HCT116 (cell line): Measurements from ENCODE around the gene RSPH6A. TPM values are rescaled to one million over a fixed set of nuclear protein-coding genes. Genes with fewer than 3 reads are reported as not detected.

Experiments used
- ATAC-seq: fragments of 200-7000 bp; cut with Tn5 transposase; 2 replicates; pipeline ENCODE4 v1.9.1; 2020; ENCODE audit warnings: mild to moderate bottlenecking, moderate library complexity
- BruUV-seq: library from RNA; stranded (reverse); fragments of 400-500 nt; replicated peaks from 2 replicates; lab custom pipeline; 2021; lab: Mats Ljungman, UMichigan
- CTCF ChIA-PET: fragments of 300-600 bp; sonication (Branson Sonifier 250); formaldehyde crosslinking; loops from one replicate; lab custom pipeline; 2021; ENCODE audit warnings: antibody characterized with exemption; lab: Charles Lee
- POLR2A ChIA-PET: fragments of 300-600, 350-600 bp; sonication (Branson Sonifier 250); formaldehyde crosslinking; loops from one replicate; lab custom pipeline; 2021; ENCODE audit warnings: antibody characterized with exemption; lab: Charles Lee
- RAD21 ChIA-PET, 2 experiments: fragments of 300-600 bp; sonication (Branson Sonifier 250); formaldehyde crosslinking; loops; one replicate each; lab custom pipeline; 2023; ENCODE audit warnings: low total read pairs in 2 of 2; ENCODE audit not compliant: uncharacterized antibody in 2 of 2, unreplicated experiment in 2 of 2, low non-redundant PET in 1 of 2; lab: Charles Lee
- DNase-seq: peaks from one replicate; pipeline ENCODE4 v3.0.0-alpha.2; 2010; ENCODE audit warnings: low read depth, low spot score
- H2AFZ ChIP-seq: fragments of 200-600 bp; shearing (Covaris generic), sonication (generic); 2 replicates; pipeline ENCODE4 v1.6.1; 2017; ENCODE audit warnings: low read depth, mixed run types, mixed read lengths, antibody characterized with exemption, low read length; ENCODE audit not compliant: poor library complexity, severe bottlenecking
- H3K27ac ChIP-seq: 2 replicates; pipeline ENCODE4 v1.5.1; 2012; ENCODE audit warnings: low read depth, low read length
- H3K27me3 ChIP-seq: fragments of 200-600 bp; sonication (generic); 2 replicates; pipeline ENCODE4 v1.6.1; 2016; ENCODE audit warnings: mixed run types, low read length, mixed read lengths; ENCODE audit not compliant: insufficient read depth
- H3K36me3 ChIP-seq, 2 experiments: fragments of 200-500 bp in 1 of 2; fragments of 200-600 bp in 1 of 2; sonication (Bioruptor generic) in 1 of 2; sonication (generic) in 1 of 2; 2 replicates each; pipeline versions ENCODE4 v1.5.1 to v1.6.1; 2014 to 2016; ENCODE audit warnings: low read length in 2 of 2, inconsistent platforms in 1 of 2, mixed read lengths in 1 of 2, mixed run types in 1 of 2; ENCODE audit not compliant: insufficient read depth in 2 of 2, control insufficient read depth in 1 of 2
- H3K4me1 ChIP-seq, 2 experiments: fragments of 200-600 bp in 1 of 2; sonication (generic) in 1 of 2; 2 replicates each; pipeline versions ENCODE4 v1.5.1 to v1.6.1; 2012 to 2017; ENCODE audit warnings: low read length in 2 of 2, inconsistent platforms in 1 of 2, mild to moderate bottlenecking in 1 of 2, mixed read lengths in 1 of 2, mixed run types in 1 of 2, moderate library complexity in 1 of 2; ENCODE audit not compliant: insufficient read depth in 2 of 2, control insufficient read depth in 1 of 2
- H3K4me2 ChIP-seq: fragments of 200-600 bp; sonication (generic); 2 replicates; pipeline ENCODE4 v1.6.1; 2017; ENCODE audit warnings: mixed run types, low read length, mixed read lengths
- H3K4me3 ChIP-seq, 2 experiments: fragments of 200-600 bp in 1 of 2; sonication (generic) in 1 of 2; replicated peaks in 1 of 2; 2 replicates each; pipeline ENCODE4 v1.5.1; 2011 to 2016; ENCODE audit warnings: low read length in 2 of 2, control low read depth in 1 of 2, low read depth in 1 of 2, mild to moderate bottlenecking in 1 of 2, mixed read lengths in 1 of 2, mixed run types in 1 of 2
- H3K79me2 ChIP-seq: fragments of 200-600 bp; sonication (generic); 2 replicates; pipeline ENCODE4 v1.6.1; 2017; ENCODE audit warnings: mild to moderate bottlenecking, mixed run types, low read length, moderate library complexity, mixed read lengths; ENCODE audit not compliant: insufficient read depth
- H3K9ac ChIP-seq: fragments of 200-600 bp; sonication (generic); 2 replicates; pipeline ENCODE4 v1.6.1; 2016; ENCODE audit warnings: low read length, mixed read lengths
- H3K9me2 ChIP-seq: fragments of 200-600 bp; sonication (generic), shearing (Covaris generic); 2 replicates; pipeline ENCODE4 v1.6.1; 2017; ENCODE audit warnings: mixed run types, mild to moderate bottlenecking, moderate library complexity; ENCODE audit not compliant: insufficient read depth
- H3K9me3 ChIP-seq, 2 experiments: fragments of 200-500 bp in 1 of 2; fragments of 200-600 bp in 1 of 2; sonication (Bioruptor generic) in 1 of 2; sonication (generic) in 1 of 2; 2 replicates each; pipeline ENCODE4 v1.6.1; 2014 to 2017; ENCODE audit warnings: low read length in 2 of 2, mixed read lengths in 2 of 2, inconsistent platforms in 1 of 2, low read depth in 1 of 2, mild to moderate bottlenecking in 1 of 2, mixed run types in 1 of 2, moderate library complexity in 1 of 2; ENCODE audit not compliant: control insufficient read depth in 1 of 2, insufficient read depth in 1 of 2
- H4K20me1 ChIP-seq: fragments of 200-600 bp; sonication (generic), shearing (Covaris generic); 2 replicates; pipeline ENCODE4 v1.6.1; 2017; ENCODE audit warnings: mixed run types, mild to moderate bottlenecking, moderate library complexity; ENCODE audit not compliant: insufficient read depth
- CBX3 ChIP-seq: IDR thresholded peaks from 2 replicates; pipeline ENCODE4 v1.6.1; 2012; ENCODE audit warnings: low read depth
- CEBPB ChIP-seq: IDR thresholded peaks from 2 replicates; pipeline ENCODE4 v1.6.1; 2012; ENCODE audit warnings: low read depth
- EGR1 ChIP-seq: IDR thresholded peaks from 2 replicates; pipeline ENCODE4 v1.6.1; 2012; ENCODE audit warnings: low read depth
- EZH2 ChIP-seq: fragments of 200-600 bp; sonication (generic); IDR thresholded peaks from 2 replicates; pipeline ENCODE4 v1.6.1; 2017; ENCODE audit warnings: antibody characterized with exemption, mixed run types
- EZH2phosphoT487 ChIP-seq: fragments of 200-600 bp; IDR thresholded peaks from 2 replicates; pipeline ENCODE4 v1.6.1; 2018; ENCODE audit warnings: antibody characterized with exemption, borderline replicate concordance
- FOSL1 ChIP-seq: IDR thresholded peaks from 2 replicates; pipeline ENCODE4 v1.6.1; 2012; ENCODE audit warnings: low read depth
- JUND ChIP-seq: IDR thresholded peaks from 2 replicates; pipeline ENCODE4 v1.6.1; 2012
- POLR2A ChIP-seq: IDR thresholded peaks from 2 replicates; pipeline ENCODE4 v1.7.0; 2011; ENCODE audit warnings: borderline replicate concordance; ENCODE audit not compliant: insufficient read depth, insufficient read length; ENCODE audit errors: extremely low read depth
- POLR2AphosphoS5 ChIP-seq: IDR thresholded peaks from 2 replicates; pipeline ENCODE4 v1.6.1; 2011; ENCODE audit warnings: mild to moderate bottlenecking, low read depth, low read length, moderate library complexity
- RAD21 ChIP-seq: IDR thresholded peaks from 2 replicates; pipeline ENCODE4 v1.6.1; 2012; ENCODE audit warnings: low read depth, mild to moderate bottlenecking
- SIN3A ChIP-seq: IDR thresholded peaks from 2 replicates; pipeline ENCODE4 v1.6.1; 2012; ENCODE audit warnings: low read depth
- SP1 ChIP-seq: IDR thresholded peaks from 2 replicates; pipeline ENCODE4 v1.6.1; 2012; ENCODE audit warnings: low read depth
- SRF ChIP-seq: IDR thresholded peaks from 2 replicates; pipeline ENCODE4 v1.6.1; 2012; ENCODE audit warnings: low read depth
- YY1 ChIP-seq: IDR thresholded peaks from 2 replicates; pipeline ENCODE4 v1.6.1; 2011; ENCODE audit warnings: low read length, low read depth, moderate library complexity, mild to moderate bottlenecking; ENCODE audit not compliant: insufficient replicate concordance; ENCODE audit errors: extremely low read depth
- ZBTB33 ChIP-seq: IDR thresholded peaks from 2 replicates; pipeline ENCODE4 v1.6.1; 2011; ENCODE audit warnings: mild to moderate bottlenecking, low read length, moderate library complexity; ENCODE audit not compliant: insufficient replicate concordance; ENCODE audit errors: extremely low read depth
- ZFX ChIP-seq: fragments of 450-650 bp; IDR thresholded peaks from 2 replicates; pipeline ENCODE4 v1.6.1; 2017
- intact Hi-C: fragments of 100-400 bp; cut with micrococcal nuclease; formaldehyde crosslinking; loops from 2 replicates; pipeline ENCODE4 v1.10.0; 2022
- total RNA-seq: library from RNA; stranded (reverse); gene quantifications from one replicate; pipeline ENCODE4 v1.2.1, GENCODE V29; 2021; ENCODE audit not compliant: unreplicated experiment
- TF ChIP-seq, protein P1 (sequence below): IDR thresholded peaks from 2 replicates; pipeline ENCODE4 v1.6.1; 2012
- TF ChIP-seq, protein P2 (sequence below): IDR thresholded peaks from 2 replicates; pipeline ENCODE4 v1.6.1; 2012

RSPH6A gene
- total RNA-seq, 1 experiment from 2014 or later, result 0.57 TPM

DNA sequence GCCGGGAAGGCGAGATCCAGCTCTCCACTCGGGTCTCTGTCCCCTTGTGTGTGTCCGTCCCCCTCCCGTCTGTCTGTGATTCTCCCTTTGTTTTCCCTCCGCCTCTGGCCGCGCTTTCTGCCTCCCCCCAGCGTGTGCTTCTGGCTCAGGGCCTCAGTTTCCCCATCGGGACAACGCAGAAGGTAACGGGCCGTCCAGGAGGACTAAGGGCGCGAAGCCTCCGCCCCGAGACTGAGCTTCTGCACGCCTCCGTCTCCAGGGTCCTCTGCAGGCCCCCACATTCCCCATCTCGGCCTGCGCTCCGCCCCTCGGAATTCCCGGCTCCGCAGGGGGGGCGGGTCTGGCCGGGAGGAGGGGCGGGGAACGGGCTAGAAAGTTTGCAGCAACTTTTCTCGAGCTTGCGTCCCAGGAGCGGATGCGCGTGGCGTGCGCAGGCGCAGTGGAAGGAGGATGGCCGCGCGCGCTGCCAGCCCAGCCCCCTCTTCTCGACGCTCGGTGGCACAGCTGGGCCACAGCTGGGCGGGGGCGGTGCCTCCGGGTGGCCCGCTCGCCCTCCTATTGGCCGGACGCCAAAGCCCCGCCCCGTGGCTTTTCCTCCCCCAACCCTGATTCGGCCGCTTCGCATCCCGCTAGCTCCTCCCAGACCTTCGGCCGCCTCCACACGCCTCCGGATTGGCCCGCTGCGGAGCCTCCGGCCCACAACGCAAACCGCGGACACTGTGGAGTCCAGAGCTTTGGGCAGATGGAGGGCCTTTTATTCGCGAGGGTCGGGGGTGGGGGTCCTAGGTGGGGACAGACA, 45.9 kb downstream of the RSPH6A start, which contains the start of gene SIX5:
SIX5 (minus strand) TSS at position 269 of the 799 bp plus-strand sequence. CDS start 408 bp downstream, outside the sequence.
- ChIA-PET POLR2A (interaction anchor here (0.6 to 3.6 kb wide), 14 partner anchors 10 to 620 kb away, joined by 3 to 50 read pairs (median 5); partner anchors contain the start of genes DMPK, FBXO46, FOXA3 and QPCTL), RAD21 (interaction anchor here (0.6 to 2.0 kb wide), 10 partner anchors 10 to 77 kb away, joined by 3 to 9 read pairs (median 5); partner anchors contain the start of genes DMPK (in 1 of the 2) and SNRPD2 (in 1 of the 2)), CTCF (interaction anchor here (0.5 to 4.2 kb wide), 34 partner anchors 8 to 1730 kb away, joined by 3 to 71 read pairs (median 6); partner anchors contain the start of genes DMPK, DMWD, FBXO46 and FOXA3)
- no peaks in the 10 kb centered on the region for H3K79me2 ChIP-seq
- H3K9ac ChIP-seq, result peak within 1 kb of the TSS; percentile 84
- H3K27ac ChIP-seq, result peak within 1 kb of the TSS; percentile 98
- H3K4me2 ChIP-seq, result peak within 1 kb of the TSS; percentile 92
- no peaks in the 10 kb centered on the region for H3K9me2 ChIP-seq
- H4K20me1 ChIP-seq, result no peaks in the 10 kb centered on the region
- H3K36me3 ChIP-seq, result no peaks in the 10 kb centered on the region
- no peaks in the 10 kb centered on the region for H3K9me3 ChIP-seq
- intact Hi-C loops, result loop anchor here (2.0 kb wide), 1 partner anchor 52 kb away; no protein-coding TSS in a partner anchor
- H2AFZ ChIP-seq, result peak within 1 kb of the TSS; percentile 68
- peak; percentile 93 for DNase-seq
- TF ChIP-seq ZBTB33 (no peak), CBX3 (no peak; the same call in 1 of the 2 replicates), YY1 (peak; percentile 78), POLR2A (peak; percentile 64), EGR1 (peak; percentile 95), EZH2 (no peak), RAD21 (no peak; the same call in 1 of the 2 replicates), ZFX (no peak), EZH2phosphoT487 (no peak), SP1 (peak; percentile 91), SIN3A (peak; percentile 93), JUND (peak; percentile 15; the same call in 1 of the 2 replicates), FOSL1 (no peak), SRF (no peak; the same call in 1 of the 2 replicates), POLR2AphosphoS5 (peak; percentile 52; the same call in 1 of the 2 replicates), CEBPB (no peak)
- TF ChIP-seq, protein P1, sequence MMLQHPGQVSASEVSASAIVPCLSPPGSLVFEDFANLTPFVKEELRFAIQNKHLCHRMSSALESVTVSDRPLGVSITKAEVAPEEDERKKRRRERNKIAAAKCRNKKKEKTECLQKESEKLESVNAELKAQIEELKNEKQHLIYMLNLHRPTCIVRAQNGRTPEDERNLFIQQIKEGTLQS, result no peak
- TF ChIP-seq, protein P2, sequence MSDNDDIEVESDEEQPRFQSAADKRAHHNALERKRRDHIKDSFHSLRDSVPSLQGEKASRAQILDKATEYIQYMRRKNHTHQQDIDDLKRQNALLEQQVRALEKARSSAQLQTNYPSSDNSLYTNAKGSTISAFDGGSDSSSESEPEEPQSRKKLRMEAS, result peak; percentile 89
- H3K27me3 ChIP-seq, result no peaks in the 10 kb centered on the region
- peak within 1 kb of the TSS; percentile 80 to 84 for H3K4me3 ChIP-seq
- TSS peak; percentile 38 for BruUV-seq
- H3K4me1 ChIP-seq, result peaks cover 14 to 48% of the 10 kb centered on the region in 2 experiments
- ATAC-seq, result peak; percentile 65
